Measurements from ENCODE around the gene TMEM100.

The TMEM100 gene

GRCh38 chr17:55722742-55723487 is at the start of gene TMEM100:
TMEM100 (minus strand) TSS chr17:55722864; CDS start chr17:55721070, 1,794 bp downstream.
- no peak for DNase-seq

GRCh38 chr17:55772086-55772485 is 49.4 kb upstream of the TMEM100 start:
- DNase-seq, result no peak

- no peak for DNase-seq
Observed at GRCh38 chr17:55770196-55770870, 47.7 kb upstream of the TMEM100 start.

GRCh38 chr17:55769625-55770000 is 46.9 kb upstream of the TMEM100 start:
- DNase-seq, result no peak

- DNase-seq, result no peak
Observed at GRCh38 chr17:55768936-55769624, 46.4 kb upstream of the TMEM100 start.

GRCh38 chr17:55765472-55765871 is 42.8 kb upstream of the TMEM100 start:
- no peak for DNase-seq

- DNase-seq, result no peak
Observed at GRCh38 chr17:55764610-55765009, 41.9 kb upstream of the TMEM100 start.

- no peak for DNase-seq
Observed at GRCh38 chr17:55763856-55764255, 41.2 kb upstream of the TMEM100 start.

- no peak for DNase-seq
Observed at GRCh38 chr17:55762086-55762858, 39.6 kb upstream of the TMEM100 start.

GRCh38 chr17:55760643-55761355 is 38.1 kb upstream of the TMEM100 start:
- no peak for DNase-seq

- DNase-seq, result no peak
Observed at GRCh38 chr17:55758171-55758570, 35.5 kb upstream of the TMEM100 start.

- no peak for DNase-seq
Observed at GRCh38 chr17:55757659-55758058, 35.0 kb upstream of the TMEM100 start.

- no peak for DNase-seq
Observed at GRCh38 chr17:55756689-55757088, 34.0 kb upstream of the TMEM100 start.

- no peak for DNase-seq
Observed at GRCh38 chr17:55751720-55752250, 29.1 kb upstream of the TMEM100 start.

GRCh38 chr17:55750750-55751657 is 28.3 kb upstream of the TMEM100 start, which contains the start of gene PCTP:
PCTP (plus strand) TSS chr17:55751051; CDS start chr17:55751104, 53 bp downstream.
- DNase-seq, result peak; percentile 85

- DNase-seq, result no peak
Observed at GRCh38 chr17:55749985-55750384, 27.3 kb upstream of the TMEM100 start.

GRCh38 chr17:55748841-55749240 is 26.2 kb upstream of the TMEM100 start:
- DNase-seq, result no peak

- no peak for DNase-seq
Observed at GRCh38 chr17:55747209-55747608, 24.5 kb upstream of the TMEM100 start.

- DNase-seq, result no peak
Observed at GRCh38 chr17:55746466-55746865, 23.8 kb upstream of the TMEM100 start.

- DNase-seq, result no peak
Observed at GRCh38 chr17:55745258-55745657, 22.6 kb upstream of the TMEM100 start.

- DNase-seq, result no peak
Observed at GRCh38 chr17:55743103-55743679, 20.5 kb upstream of the TMEM100 start.
